ENCODE measurements around the gene MOB4. TPM values are rescaled to one million over a fixed set of nuclear protein-coding genes. Genes with fewer than 3 reads are reported as not detected.

The MOB4 gene
- polyA plus RNA-seq, 1 donor from 2014 or later: 81.5 TPM

DNA sequence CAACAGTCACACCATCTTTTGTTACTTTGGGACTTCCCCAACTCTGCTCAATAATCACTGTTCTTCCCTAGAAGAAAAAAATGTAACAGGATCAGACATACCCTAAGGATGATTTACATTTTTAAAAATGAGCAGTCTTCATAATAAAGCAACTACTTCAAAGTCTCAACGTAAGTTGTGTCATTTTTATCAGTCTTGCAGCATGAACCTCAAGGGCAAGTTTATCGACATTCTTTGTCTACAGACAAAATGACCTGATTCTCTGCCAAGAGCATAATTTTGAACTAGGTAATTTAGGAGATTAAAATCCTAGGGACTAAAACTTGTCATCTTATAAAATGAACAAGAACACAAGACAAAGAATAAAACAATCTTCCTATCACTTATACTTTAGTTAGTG, 18.5 kb upstream of the MOB4 start:
- H3K79me2 ChIP-seq (replicated peaks; ENCODE audit: insufficient read depth, low read length): peaks cover 42% of the 10 kb centered on the region
- no peaks in the 10 kb centered on the region for H3K27me3 ChIP-seq (ENCODE audit: insufficient read depth, low read depth, low read length)
- H4K20me1 ChIP-seq (ENCODE audit: insufficient read depth): no peaks in the 10 kb centered on the region
- no peaks in the 10 kb centered on the region for H3K9me2 ChIP-seq (ENCODE audit: insufficient read depth, low read length)
- H3K27ac ChIP-seq (ENCODE audit: low read length): no peak overlapping the region
- peak overlapping the region; percentile 81 for H3K4me2 ChIP-seq (ENCODE audit: low read length)
- peak overlapping the region; percentile 96 for H3K4me3 ChIP-seq (ENCODE audit: low read length)
- H2AFZ ChIP-seq (ENCODE audit: low read depth, low read length): no peak overlapping the region
- H3K36me3 ChIP-seq (ENCODE audit: insufficient read depth, low read length): peaks cover 6% of the 10 kb centered on the region
- no peaks in the 10 kb centered on the region for H3K9me3 ChIP-seq (ENCODE audit: low read length)
- H3K9ac ChIP-seq (ENCODE audit: low read length): no peak overlapping the region
- no peaks in the 10 kb centered on the region for H3F3A ChIP-seq (ENCODE audit: insufficient read depth, low read length, poor library complexity, severe bottlenecking)
- TF ChIP-seq RAD21 (conservative IDR thresholded peaks at IDR 0.05) (no peak), EP300 (conservative IDR thresholded peaks at IDR 0.05; ENCODE audit: poor library complexity, severe bottlenecking) (no peak), POLR2AphosphoS5 (IDR thresholded peaks at IDR 0.05) (no peak), TAF1 (IDR thresholded peaks at IDR 0.05; ENCODE audit: low read depth) (no peak), SMC3 (conservative IDR thresholded peaks at IDR 0.05; ENCODE audit: poor library complexity) (no peak), EZH2 (IDR thresholded peaks at IDR 0.05; ENCODE audit: borderline replicate concordance, insufficient read depth, low read length, poor library complexity, severe bottlenecking) (no peak), MXI1 (conservative IDR thresholded peaks at IDR 0.05; ENCODE audit: poor library complexity, severe bottlenecking) (no peak)
- TF ChIP-seq, protein P1, sequence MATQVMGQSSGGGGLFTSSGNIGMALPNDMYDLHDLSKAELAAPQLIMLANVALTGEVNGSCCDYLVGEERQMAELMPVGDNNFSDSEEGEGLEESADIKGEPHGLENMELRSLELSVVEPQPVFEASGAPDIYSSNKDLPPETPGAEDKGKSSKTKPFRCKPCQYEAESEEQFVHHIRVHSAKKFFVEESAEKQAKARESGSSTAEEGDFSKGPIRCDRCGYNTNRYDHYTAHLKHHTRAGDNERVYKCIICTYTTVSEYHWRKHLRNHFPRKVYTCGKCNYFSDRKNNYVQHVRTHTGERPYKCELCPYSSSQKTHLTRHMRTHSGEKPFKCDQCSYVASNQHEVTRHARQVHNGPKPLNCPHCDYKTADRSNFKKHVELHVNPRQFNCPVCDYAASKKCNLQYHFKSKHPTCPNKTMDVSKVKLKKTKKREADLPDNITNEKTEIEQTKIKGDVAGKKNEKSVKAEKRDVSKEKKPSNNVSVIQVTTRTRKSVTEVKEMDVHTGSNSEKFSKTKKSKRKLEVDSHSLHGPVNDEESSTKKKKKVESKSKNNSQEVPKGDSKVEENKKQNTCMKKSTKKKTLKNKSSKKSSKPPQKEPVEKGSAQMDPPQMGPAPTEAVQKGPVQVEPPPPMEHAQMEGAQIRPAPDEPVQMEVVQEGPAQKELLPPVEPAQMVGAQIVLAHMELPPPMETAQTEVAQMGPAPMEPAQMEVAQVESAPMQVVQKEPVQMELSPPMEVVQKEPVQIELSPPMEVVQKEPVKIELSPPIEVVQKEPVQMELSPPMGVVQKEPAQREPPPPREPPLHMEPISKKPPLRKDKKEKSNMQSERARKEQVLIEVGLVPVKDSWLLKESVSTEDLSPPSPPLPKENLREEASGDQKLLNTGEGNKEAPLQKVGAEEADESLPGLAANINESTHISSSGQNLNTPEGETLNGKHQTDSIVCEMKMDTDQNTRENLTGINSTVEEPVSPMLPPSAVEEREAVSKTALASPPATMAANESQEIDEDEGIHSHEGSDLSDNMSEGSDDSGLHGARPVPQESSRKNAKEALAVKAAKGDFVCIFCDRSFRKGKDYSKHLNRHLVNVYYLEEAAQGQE (IDR thresholded peaks at IDR 0.05; ENCODE audit: borderline replicate concordance): no peak
- TF ChIP-seq, protein P2, sequence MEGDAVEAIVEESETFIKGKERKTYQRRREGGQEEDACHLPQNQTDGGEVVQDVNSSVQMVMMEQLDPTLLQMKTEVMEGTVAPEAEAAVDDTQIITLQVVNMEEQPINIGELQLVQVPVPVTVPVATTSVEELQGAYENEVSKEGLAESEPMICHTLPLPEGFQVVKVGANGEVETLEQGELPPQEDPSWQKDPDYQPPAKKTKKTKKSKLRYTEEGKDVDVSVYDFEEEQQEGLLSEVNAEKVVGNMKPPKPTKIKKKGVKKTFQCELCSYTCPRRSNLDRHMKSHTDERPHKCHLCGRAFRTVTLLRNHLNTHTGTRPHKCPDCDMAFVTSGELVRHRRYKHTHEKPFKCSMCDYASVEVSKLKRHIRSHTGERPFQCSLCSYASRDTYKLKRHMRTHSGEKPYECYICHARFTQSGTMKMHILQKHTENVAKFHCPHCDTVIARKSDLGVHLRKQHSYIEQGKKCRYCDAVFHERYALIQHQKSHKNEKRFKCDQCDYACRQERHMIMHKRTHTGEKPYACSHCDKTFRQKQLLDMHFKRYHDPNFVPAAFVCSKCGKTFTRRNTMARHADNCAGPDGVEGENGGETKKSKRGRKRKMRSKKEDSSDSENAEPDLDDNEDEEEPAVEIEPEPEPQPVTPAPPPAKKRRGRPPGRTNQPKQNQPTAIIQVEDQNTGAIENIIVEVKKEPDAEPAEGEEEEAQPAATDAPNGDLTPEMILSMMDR (IDR thresholded peaks at IDR 0.05; ENCODE audit: poor library complexity, severe bottlenecking): no peak

DNA sequence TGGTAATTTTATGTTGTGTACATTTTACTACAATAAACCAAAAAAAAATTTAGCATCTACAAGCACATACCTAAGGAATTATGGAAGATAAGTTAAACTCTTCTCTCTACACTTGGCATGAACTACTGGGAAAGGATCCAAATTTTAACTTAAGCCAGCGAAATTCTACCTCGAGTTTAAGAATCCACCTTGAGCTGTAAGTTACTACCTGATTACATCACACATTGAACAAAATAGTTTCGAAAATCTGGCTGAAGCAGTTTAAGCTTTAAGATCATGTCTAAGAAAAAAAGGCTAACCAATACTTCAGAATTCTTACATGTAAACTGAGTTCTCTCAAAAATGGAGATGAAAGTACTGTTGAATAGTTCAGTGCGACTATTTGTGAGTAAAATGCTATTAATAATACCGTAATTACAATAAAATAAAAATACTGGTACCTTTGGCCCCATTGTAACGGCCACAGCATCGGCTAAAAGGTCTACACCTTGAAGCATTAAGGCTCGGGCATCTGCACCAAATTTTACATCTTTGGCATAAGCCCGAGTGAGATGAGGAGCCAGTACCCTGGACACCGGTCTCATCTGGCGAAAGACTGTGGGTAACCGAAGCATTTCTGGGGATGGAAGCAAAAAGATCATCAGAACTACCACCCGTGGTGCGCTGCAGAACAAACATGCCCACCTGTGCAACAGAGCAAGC, 17.5 kb upstream of the MOB4 start:
- no peaks in the 10 kb centered on the region for H3K27me3 ChIP-seq (ENCODE audit: insufficient read depth, low read depth, low read length)
- no peaks in the 10 kb centered on the region for H3K9me3 ChIP-seq (ENCODE audit: low read length)
- no peaks in the 10 kb centered on the region for H4K20me1 ChIP-seq (ENCODE audit: insufficient read depth)
- peak overlapping the region; percentile 87 for H3K27ac ChIP-seq (ENCODE audit: low read length)
- H3K4me2 ChIP-seq (ENCODE audit: low read length): peak overlapping the region; percentile 81
- TF ChIP-seq POLR2AphosphoS5 (IDR thresholded peaks at IDR 0.05) (no peak), RAD21 (conservative IDR thresholded peaks at IDR 0.05) (no peak)
- TF ChIP-seq, protein P1 (IDR thresholded peaks at IDR 0.05; ENCODE audit: borderline replicate concordance): no peak
- TF ChIP-seq, protein P2 (IDR thresholded peaks at IDR 0.05; ENCODE audit: poor library complexity, severe bottlenecking): no peak
- peaks cover 6% of the 10 kb centered on the region for H3K36me3 ChIP-seq (ENCODE audit: insufficient read depth, low read length)
- H3K9ac ChIP-seq (ENCODE audit: low read length): peak overlapping the region; percentile 86
- no peaks in the 10 kb centered on the region for H3K9me2 ChIP-seq (ENCODE audit: insufficient read depth, low read length)
- peak overlapping the region; percentile 96 for H3K4me3 ChIP-seq (ENCODE audit: low read length)
- H2AFZ ChIP-seq (ENCODE audit: low read depth, low read length): no peak overlapping the region
- H3K79me2 ChIP-seq (replicated peaks; ENCODE audit: insufficient read depth, low read length): peaks cover 50% of the 10 kb centered on the region
- no peaks in the 10 kb centered on the region for H3F3A ChIP-seq (ENCODE audit: insufficient read depth, low read length, poor library complexity, severe bottlenecking)
